GM08714 (cell line): Measurements from ENCODE around the gene SLC4A7.

Experiments
- H3K4me3 ChIP-seq: fragments of 200-500 bp; sonication (Bioruptor generic); 2 replicates; pipeline ENCODE4 v1.5.1; 2014; ENCODE audit warnings: mild to moderate bottlenecking, low read length, inconsistent platforms
- ZNF274 ChIP-seq: IDR thresholded peaks from 2 replicates; pipeline ENCODE4 v1.6.1; 2012; ENCODE audit warnings: mild to moderate bottlenecking, low read depth, low read length

The SLC4A7 gene

GRCh38 chr3:27376109-27376772 is 107.9 kb downstream of the SLC4A7 start:
- H3K4me3 ChIP-seq = no peak overlapping the region
- no peak for TF ChIP-seq ZNF274

- no peak for TF ChIP-seq ZNF274
- H3K4me3 ChIP-seq = peak within 1 kb of the TSS; percentile 63
These were observed 115.2 kb downstream of the SLC4A7 start, which contains the start of gene NEK10 for GRCh38 chr3:27368831-27369607. Gene NEK10, minus strand, starts transcription at chr3:27369383. Its CDS starts 16,501 bp downstream, at chr3:27352882.

GRCh38 chr3:27366062-27366591 is 118.1 kb downstream of the SLC4A7 start:
- no peak overlapping the region for H3K4me3 ChIP-seq

GRCh38 chr3:27360113-27361078 is 123.8 kb downstream of the SLC4A7 start:
- no peak for TF ChIP-seq ZNF274
- H3K4me3 ChIP-seq = no peak overlapping the region; the same call in 1 of the 2 replicates

More at GRCh38 chr3:27366062-27366591, 118.1 kb downstream of the SLC4A7 start:
- no peak for TF ChIP-seq ZNF274

GRCh38 chr3:27358372-27358771 is 125.8 kb downstream of the SLC4A7 start:
- no peak for TF ChIP-seq ZNF274
- no peak overlapping the region for H3K4me3 ChIP-seq

GRCh38 chr3:27357665-27358258 is 126.4 kb downstream of the SLC4A7 start:
- no peak for TF ChIP-seq ZNF274
- no peak overlapping the region for H3K4me3 ChIP-seq

GRCh38 chr3:27356976-27357375 is 127.2 kb downstream of the SLC4A7 start:
- H3K4me3 ChIP-seq = no peak overlapping the region

GRCh38 chr3:27354588-27355203 is 129.5 kb downstream of the SLC4A7 start:
- H3K4me3 ChIP-seq = no peak overlapping the region
- no peak for TF ChIP-seq ZNF274

More at GRCh38 chr3:27356976-27357375, 127.2 kb downstream of the SLC4A7 start:
- no peak for TF ChIP-seq ZNF274

- TF ChIP-seq ZNF274 = no peak
- H3K4me3 ChIP-seq = no peak overlapping the region
These were observed 130.0 kb downstream of the SLC4A7 start for GRCh38 chr3:27354161-27354560.

GRCh38 chr3:27353221-27353620 is 131.0 kb downstream of the SLC4A7 start:
- no peak overlapping the region for H3K4me3 ChIP-seq
- TF ChIP-seq ZNF274 = no peak

GRCh38 chr3:27352047-27352446 is 132.1 kb downstream of the SLC4A7 start:
- no peak for TF ChIP-seq ZNF274
- H3K4me3 ChIP-seq = no peak overlapping the region

GRCh38 chr3:27349832-27350231 is 134.4 kb downstream of the SLC4A7 start:
- TF ChIP-seq ZNF274 = no peak

More at GRCh38 chr3:27349832-27350231, 134.4 kb downstream of the SLC4A7 start:
- no peak overlapping the region for H3K4me3 ChIP-seq
